A549 (cell line): ENCODE data around the gene CIDEA. TPM values are rescaled to one million over a fixed set of nuclear protein-coding genes. Genes with fewer than 3 reads are reported as not detected.

Source experiments
- ATAC-seq, 2 experiments: fragments of 200-7000 bp in 1 of 2; fragments of >200 bp in 1 of 2; cut with Nextera tagmentation in 1 of 2; cut with Tn5 transposase in 1 of 2; 3 replicates each; pipeline versions ENCODE4 v1.8.0 to v1.9.1; 2018 to 2020; ENCODE audit warnings: mild to moderate bottlenecking in 1 of 2, moderate library complexity in 1 of 2
- CTCF ChIA-PET: fragments of 300-600 bp; sonication (Branson Sonifier 250); formaldehyde crosslinking; extraction: SDS; loops from one replicate; lab custom pipeline; 2021; ENCODE audit warnings: antibody characterized with exemption, inconsistent platforms; lab: Yijun Ruan, JAX
- POLR2A ChIA-PET: fragments of 350-600 bp; formaldehyde crosslinking; extraction: SDS; loops from one replicate; lab custom pipeline; 2021; ENCODE audit warnings: antibody characterized with exemption, inconsistent platforms; lab: Yijun Ruan, JAX
- DNase-seq, 2 experiments: peaks; one replicate each; pipeline versions ENCODE4 v3.0.0 to v3.0.0-alpha.2; 2011 to 2016; ENCODE audit warnings: low read depth in 1 of 2, low spot score in 1 of 2
- FAIRE-seq: peaks from 2 replicates; lab custom pipeline; 2011; peaks lifted over from hg19 to GRCh38; lab: Jason Lieb, UNC
- H3K27ac ChIP-seq, 2 experiments: fragments of >200 bp; sonication (Bioruptor Twin); formaldehyde crosslinking; 3 replicates each; pipeline ENCODE4 v1.5.1; 2016 to 2017
- H3K4me1 ChIP-seq: fragments of >200 bp; sonication (Bioruptor Twin); formaldehyde crosslinking; 3 replicates; pipeline ENCODE4 v1.6.1; 2016
- H3K4me2 ChIP-seq: fragments of >200 bp; sonication (Bioruptor Twin); formaldehyde crosslinking; 3 replicates; pipeline ENCODE4 v1.6.1; 2016
- H3K4me3 ChIP-seq: fragments of >200 bp; sonication (Bioruptor Twin); formaldehyde crosslinking; 3 replicates; pipeline ENCODE4 v1.5.1; 2016
- H3K9me3 ChIP-seq: fragments of >200 bp; sonication (Bioruptor Twin); formaldehyde crosslinking; 3 replicates; pipeline ENCODE4 v1.6.1; 2016
- BHLHE40 ChIP-seq: IDR thresholded peaks from 2 replicates; pipeline ENCODE4 v1.6.1; 2012; ENCODE audit warnings: low read depth, low read length, inconsistent platforms
- CHD2 ChIP-seq: fragments of 150-350 bp; IDR thresholded peaks from 2 replicates; pipeline ENCODE4 v1.6.1; 2014; ENCODE audit warnings: low read length; ENCODE audit not compliant: partially characterized antibody
- CHD4 ChIP-seq: fragments of 200-600 bp; sonication (generic); IDR thresholded peaks from 2 replicates; pipeline ENCODE4 v1.6.1; 2016; ENCODE audit warnings: antibody characterized with exemption, mild to moderate bottlenecking, borderline replicate concordance
- CTCF ChIP-seq: fragments of >200 bp; sonication (Bioruptor Twin); formaldehyde crosslinking; IDR thresholded peaks from 3 replicates; pipeline ENCODE4 v1.5.1; 2016
- HDAC2 ChIP-seq: fragments of 200-600 bp; sonication (generic); IDR thresholded peaks from 2 replicates; pipeline ENCODE4 v1.6.1; 2016
- HOXB13 ChIP-seq: fragments of 250-450 bp; sonication (Bioruptor Pico); IDR thresholded peaks from 2 replicates; pipeline ENCODE4 v1.5.0; 2020; ENCODE audit warnings: low read depth, mild to moderate bottlenecking, moderate library complexity
- HOXB5 ChIP-seq: fragments of 250-450 bp; sonication (Bioruptor Pico); IDR thresholded peaks from 2 replicates; pipeline ENCODE4 v1.5.0; 2020; ENCODE audit warnings: mild to moderate bottlenecking, moderate library complexity
- MYC ChIP-seq: IDR thresholded peaks from 2 replicates; pipeline ENCODE4 v1.6.1; 2012; ENCODE audit warnings: mild to moderate bottlenecking, inconsistent platforms, low read length, improper control_type of control experiment, borderline replicate concordance
- SMC3 ChIP-seq: fragments of >200 bp; sonication (Bioruptor Twin); formaldehyde crosslinking; IDR thresholded peaks from 3 replicates; pipeline ENCODE4 v1.6.1; 2018; ENCODE audit warnings: inconsistent platforms
- SREBF2 ChIP-seq: fragments of 450-650 bp; IDR thresholded peaks from 2 replicates; pipeline ENCODE4 v1.6.1; 2014; ENCODE audit warnings: mild to moderate bottlenecking, moderate library complexity
- TFCP2L1 ChIP-seq: fragments of 250-450 bp; sonication (Bioruptor Pico); IDR thresholded peaks from 2 replicates; pipeline ENCODE4 v1.5.0; 2021; ENCODE audit warnings: mild to moderate bottlenecking
- ZC3H11A ChIP-seq: fragments of 450-650 bp; IDR thresholded peaks from 2 replicates; pipeline ENCODE4 v1.6.1; 2014; ENCODE audit warnings: antibody characterized with exemption, mild to moderate bottlenecking
- ZFP36 ChIP-seq: fragments of 450-650 bp; IDR thresholded peaks from 2 replicates; pipeline ENCODE4 v1.6.1; 2014; ENCODE audit warnings: borderline replicate concordance; ENCODE audit not compliant: partially characterized antibody
- WGBS: methylation state at CpG from one replicate; pipeline ENCODE4 v1.1.6; 2017; ENCODE audit errors: missing lambda C conversion rate; 5-methylcytosine and 5-hydroxymethylcytosine counted together
- polyA plus RNA-seq, 4 experiments: library from polyadenylated mRNA; depleted of rRNA in 3 of 4; stranded (reverse); fragments of >200 nt; fragmentation: RNase III in 1 of 4; extraction: RNeasy Plus Mini Kit Qiagen cat#74134 plus additional on column Dnase treatment in 1 of 4; gene quantifications; 2 replicates in 3 of 4; 3 replicates in 1 of 4; pipeline ENCODE4 v1.2.3, GENCODE V29; 2011 to 2017
- TF ChIP-seq, protein P1 (sequence below): IDR thresholded peaks from 2 replicates; pipeline ENCODE4 v1.6.1; 2012; ENCODE audit warnings: low read depth, borderline replicate concordance
- TF ChIP-seq, protein P2 (sequence below): fragments of 250-450 bp; sonication (Bioruptor Pico); IDR thresholded peaks from 2 replicates; pipeline ENCODE4 v1.5.0; 2020; ENCODE audit warnings: low read depth, mild to moderate bottlenecking, moderate library complexity
- TF ChIP-seq, protein P3 (sequence below): fragments of >200 bp; sonication (Bioruptor Twin); formaldehyde crosslinking; IDR thresholded peaks from 2 replicates; pipeline ENCODE4 v1.6.1; 2016
- TF ChIP-seq, protein P4 (sequence below): fragments of 150-350 bp; IDR thresholded peaks from 2 replicates; pipeline ENCODE4 v1.6.1; 2014; ENCODE audit warnings: low read depth, mild to moderate bottlenecking, low read length

CIDEA gene
- polyA plus RNA-seq, 2 of the 4 experiments (the other 2 are of a cell fraction), result not detected

- Histone ChIP-seq H3K4me2 (no peak overlapping the region), H3K4me1 (no peaks in the 10 kb centered on the region), H3K9me3 (no peaks in the 10 kb centered on the region), H3K4me3 (no peak overlapping the region), H3K27ac (no peak overlapping the region)
- ChIA-PET POLR2A (interaction anchor here (0.6 kb wide), 1 partner anchor 87 kb away, joined by 3 read pairs; no protein-coding TSS in a partner anchor), CTCF (interaction anchor here (0.9 to 4.6 kb wide), 4 partner anchors 10 to 146 kb away, joined by 3 to 26 read pairs (median 4); partner anchors contain the start of gene ANKRD62)
- TF ChIP-seq HDAC2, result no peak
- no peak for TF ChIP-seq ZC3H11A
- TF ChIP-seq HOXB13 (CRISPR knock-in tag), result no peak
- TF ChIP-seq, protein P1, sequence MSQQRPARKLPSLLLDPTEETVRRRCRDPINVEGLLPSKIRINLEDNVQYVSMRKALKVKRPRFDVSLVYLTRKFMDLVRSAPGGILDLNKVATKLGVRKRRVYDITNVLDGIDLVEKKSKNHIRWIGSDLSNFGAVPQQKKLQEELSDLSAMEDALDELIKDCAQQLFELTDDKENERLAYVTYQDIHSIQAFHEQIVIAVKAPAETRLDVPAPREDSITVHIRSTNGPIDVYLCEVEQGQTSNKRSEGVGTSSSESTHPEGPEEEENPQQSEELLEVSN, result no peak
- no peak for TF ChIP-seq CHD2
- TF ChIP-seq SMC3, result no peak
- TF ChIP-seq CTCF, result no peak
- TF ChIP-seq MYC, result no peak
- FAIRE-seq (no peak), DNase-seq (no peak), ATAC-seq (no peak)
- WGBS, result 27% methylated on average over 3 of the region's 3 CpGs
Observed at GRCh38 chr18:12238826-12239225, 15.3 kb upstream of the CIDEA start.

DNA sequence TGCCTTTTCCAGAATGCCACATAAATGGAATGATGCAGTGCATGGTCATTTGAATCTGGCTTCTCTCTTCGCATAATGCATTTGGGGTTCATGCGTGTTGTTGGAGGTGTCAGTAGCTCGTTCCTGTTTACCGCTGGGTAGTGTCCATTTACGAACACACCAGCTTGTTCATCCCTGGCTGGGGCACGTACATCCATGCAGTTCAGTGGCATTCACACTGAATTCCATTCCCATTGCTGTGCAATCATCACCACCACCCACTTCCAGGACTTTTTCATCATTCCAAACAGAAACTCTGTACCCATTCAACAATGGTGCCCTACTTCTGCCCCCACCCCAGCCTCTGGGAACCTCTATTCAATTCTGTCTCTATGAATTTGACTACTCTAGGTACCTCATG is 14.7 kb upstream of the CIDEA start:
- Histone ChIP-seq H3K9me3 (no peaks in the 10 kb centered on the region), H3K4me3 (no peak overlapping the region), H3K4me1 (no peaks in the 10 kb centered on the region), H3K27ac (no peak overlapping the region), H3K4me2 (no peak overlapping the region)
- 68% methylated on average over 6 of the region's 6 CpGs for WGBS
- TF ChIP-seq CHD4 (no peak), CTCF (no peak), BHLHE40 (no peak), TFCP2L1 (no peak), SREBF2 (no peak), HOXB13 (CRISPR knock-in tag) (no peak), HOXB5 (CRISPR knock-in tag) (no peak), ZFP36 (no peak)
- TF ChIP-seq, protein P2, sequence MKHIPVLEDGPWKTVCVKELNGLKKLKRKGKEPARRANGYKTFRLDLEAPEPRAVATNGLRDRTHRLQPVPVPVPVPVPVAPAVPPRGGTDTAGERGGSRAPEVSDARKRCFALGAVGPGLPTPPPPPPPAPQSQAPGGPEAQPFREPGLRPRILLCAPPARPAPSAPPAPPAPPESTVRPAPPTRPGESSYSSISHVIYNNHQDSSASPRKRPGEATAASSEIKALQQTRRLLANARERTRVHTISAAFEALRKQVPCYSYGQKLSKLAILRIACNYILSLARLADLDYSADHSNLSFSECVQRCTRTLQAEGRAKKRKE (CRISPR knock-in tag), result no peak
- TF ChIP-seq, protein P1, result no peak
- TF ChIP-seq, protein P3, sequence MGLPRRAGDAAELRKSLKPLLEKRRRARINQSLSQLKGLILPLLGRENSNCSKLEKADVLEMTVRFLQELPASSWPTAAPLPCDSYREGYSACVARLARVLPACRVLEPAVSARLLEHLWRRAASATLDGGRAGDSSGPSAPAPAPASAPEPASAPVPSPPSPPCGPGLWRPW, result no peak
- TF ChIP-seq, protein P4, sequence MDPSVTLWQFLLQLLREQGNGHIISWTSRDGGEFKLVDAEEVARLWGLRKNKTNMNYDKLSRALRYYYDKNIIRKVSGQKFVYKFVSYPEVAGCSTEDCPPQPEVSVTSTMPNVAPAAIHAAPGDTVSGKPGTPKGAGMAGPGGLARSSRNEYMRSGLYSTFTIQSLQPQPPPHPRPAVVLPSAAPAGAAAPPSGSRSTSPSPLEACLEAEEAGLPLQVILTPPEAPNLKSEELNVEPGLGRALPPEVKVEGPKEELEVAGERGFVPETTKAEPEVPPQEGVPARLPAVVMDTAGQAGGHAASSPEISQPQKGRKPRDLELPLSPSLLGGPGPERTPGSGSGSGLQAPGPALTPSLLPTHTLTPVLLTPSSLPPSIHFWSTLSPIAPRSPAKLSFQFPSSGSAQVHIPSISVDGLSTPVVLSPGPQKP, result no peak
- ChIA-PET CTCF (interaction anchor here (1.1 to 4.6 kb wide), 3 partner anchors 9 to 147 kb away, joined by 3 to 26 read pairs (median 5); partner anchors contain the start of gene ANKRD62), POLR2A (no interaction called here)
- FAIRE-seq (no peak), ATAC-seq (no peak), DNase-seq (no peak)
